Trophoblast cell (in vitro differentiated cells and primary cell): ENCODE data around the gene PLB1.
A peak's percentile ranks its signal among the peaks of the same experiment; 100 is the strongest.
"Not testable (repeated sequence)": the region's sequence is repeated elsewhere in the genome, so short reads cannot be mapped to it uniquely, and the experiment has no call there.

Experiments
- DNase-seq, 2 donors: peaks; one replicate each; pipeline ENCODE4 v3.0.0-alpha.2; 2016
- H2AFZ ChIP-seq: 2 replicates; pipeline ENCODE4 v1.6.1; 2013; ENCODE audit warnings: low read length, moderate library complexity, mild to moderate bottlenecking; ENCODE audit not compliant: insufficient read depth, poor library complexity
- H2AK5ac ChIP-seq: 2 replicates; pipeline ENCODE4 v1.6.1; 2013; ENCODE audit warnings: mild to moderate bottlenecking, low read length
- H2BK120ac ChIP-seq: 2 replicates; pipeline ENCODE4 v1.6.1; 2013; ENCODE audit warnings: low read length, mild to moderate bottlenecking, moderate library complexity; ENCODE audit not compliant: insufficient read depth, poor library complexity
- H2BK12ac ChIP-seq: 2 replicates; pipeline ENCODE4 v1.6.1; 2013; ENCODE audit warnings: mild to moderate bottlenecking, low read length, moderate library complexity
- H2BK5ac ChIP-seq: 2 replicates; pipeline ENCODE4 v1.6.1; 2013; ENCODE audit warnings: low read length, low read depth, moderate library complexity, mild to moderate bottlenecking; ENCODE audit not compliant: poor library complexity
- H3K14ac ChIP-seq: 2 replicates; pipeline ENCODE4 v1.6.1; 2013; ENCODE audit warnings: mild to moderate bottlenecking, low read length
- H3K18ac ChIP-seq: 2 replicates; pipeline ENCODE4 v1.6.1; 2013; ENCODE audit warnings: mild to moderate bottlenecking, low read length
- H3K23ac ChIP-seq: 2 replicates; pipeline ENCODE4 v1.6.1; 2013; ENCODE audit warnings: low read length
- H3K27ac ChIP-seq: 2 replicates; pipeline ENCODE4 v1.5.1; 2013; ENCODE audit warnings: low read depth, mild to moderate bottlenecking, inconsistent platforms, low read length, moderate library complexity
- H3K27me3 ChIP-seq: 2 replicates; pipeline ENCODE4 v1.6.1; 2013; ENCODE audit warnings: inconsistent platforms, mild to moderate bottlenecking, low read length, moderate library complexity; ENCODE audit not compliant: insufficient read depth
- H3K36me3 ChIP-seq, 2 experiments: 1 replicate in 1 of 2; 2 replicates in 1 of 2; pipeline ENCODE4 v1.6.1; 2013; ENCODE audit warnings: low read length in 2 of 2, mild to moderate bottlenecking in 2 of 2, moderate library complexity in 1 of 2; ENCODE audit not compliant: insufficient read depth in 2 of 2, control insufficient read depth in 1 of 2
- H3K4ac ChIP-seq: 2 replicates; pipeline ENCODE4 v1.6.1; 2013; ENCODE audit warnings: low read depth, mild to moderate bottlenecking, low read length, moderate library complexity
- H3K4me1 ChIP-seq, 2 experiments: 1 replicate in 1 of 2; 2 replicates in 1 of 2; pipeline ENCODE4 v1.6.1; 2013; ENCODE audit warnings: low read length in 2 of 2, mild to moderate bottlenecking in 2 of 2, moderate library complexity in 1 of 2; ENCODE audit not compliant: insufficient read depth in 2 of 2, control insufficient read depth in 1 of 2
- H3K4me2 ChIP-seq: 2 replicates; pipeline ENCODE4 v1.6.1; 2013; ENCODE audit warnings: inconsistent platforms, mild to moderate bottlenecking, low read length, moderate library complexity
- H3K4me3 ChIP-seq: 2 replicates; pipeline ENCODE4 v1.5.1; 2013; ENCODE audit warnings: mild to moderate bottlenecking, low read depth, low read length, inconsistent platforms
- H3K79me1 ChIP-seq: one replicate; pipeline ENCODE4 v1.6.1; 2013; ENCODE audit warnings: low read length
- H3K79me2 ChIP-seq: 2 replicates; pipeline ENCODE4 v1.6.1; 2013; ENCODE audit warnings: low read length, mild to moderate bottlenecking; ENCODE audit not compliant: control insufficient read depth, insufficient read depth, poor library complexity
- H3K9ac ChIP-seq: 2 replicates; pipeline ENCODE4 v1.6.1; 2013; ENCODE audit warnings: mild to moderate bottlenecking, low read length
- H3K9me3 ChIP-seq: 2 replicates; pipeline ENCODE4 v1.6.1; 2013; ENCODE audit warnings: low read depth, mild to moderate bottlenecking, control low read depth, inconsistent platforms, low read length; ENCODE audit not compliant: insufficient read depth
- H4K12ac ChIP-seq: 2 replicates; pipeline ENCODE4 v1.6.1; 2013; ENCODE audit warnings: low read depth, mild to moderate bottlenecking, low read length, moderate library complexity
- H4K8ac ChIP-seq: 2 replicates; pipeline ENCODE4 v1.6.1; 2013; ENCODE audit warnings: low read depth, mild to moderate bottlenecking, low read length, moderate library complexity
- H4K91ac ChIP-seq: one replicate; pipeline ENCODE4 v1.6.1; 2013; ENCODE audit warnings: low read depth, mild to moderate bottlenecking, low read length, moderate library complexity
- WGBS: extraction: QIAGEN DNeasy Blood & Tissue Kit; methylation state at CpG from one replicate; pipeline ENCODE4 v1.1.7; 2013; ENCODE audit warnings: missing lambda C conversion rate; ENCODE audit not compliant: insufficient read length, insufficient coverage; ENCODE audit errors: extremely low coverage; 5-methylcytosine and 5-hydroxymethylcytosine counted together

The PLB1 gene

DNA sequence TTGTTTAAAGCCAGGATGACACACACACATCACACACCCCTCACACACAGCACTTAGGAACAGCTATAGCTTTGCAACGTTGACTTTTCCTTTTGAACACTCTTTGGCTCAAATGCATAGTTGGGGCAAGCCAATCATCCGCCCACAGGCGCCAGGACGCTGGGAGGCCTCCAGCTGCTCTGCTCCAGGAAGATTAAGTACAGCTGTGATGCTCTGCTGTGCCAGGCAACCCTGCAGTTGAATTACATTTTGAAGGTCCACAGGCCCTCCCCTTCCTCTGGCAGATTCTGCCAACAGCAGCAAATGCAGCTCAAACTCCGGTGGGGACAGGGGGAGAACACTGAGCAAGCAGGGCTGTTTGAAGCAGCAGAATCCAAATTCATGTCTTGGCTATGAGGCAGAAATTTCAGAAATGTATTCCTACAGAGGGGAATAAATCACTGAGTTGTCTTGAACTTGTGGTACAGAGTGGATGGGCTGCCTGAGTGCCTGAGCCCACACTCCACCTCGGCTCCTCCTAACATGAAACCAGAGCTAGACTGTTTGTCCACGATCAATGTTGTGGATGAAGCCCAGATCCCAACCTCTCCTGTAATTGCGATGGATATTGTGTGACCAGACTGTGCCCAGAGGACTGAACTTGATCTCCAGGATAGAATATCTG is 169.3 kb downstream of the PLB1 start:
- Histone ChIP-seq H3K79me2 (peaks cover 1% of the 10 kb centered on the region), H3K36me3 (no peaks in the 10 kb centered on the region), H2AK5ac (peak overlapping the region; percentile 42), H3K4me2 (no peak overlapping the region), H3K23ac (no peak overlapping the region), H3K79me1 (peaks cover 26% of the 10 kb centered on the region), H3K18ac (peak overlapping the region; percentile 67), H3K9ac (no peak overlapping the region), H4K8ac (peak overlapping the region; percentile 59), H2BK12ac (peak overlapping the region; percentile 75), H3K4ac (peak overlapping the region; percentile 20), H3K4me3 (no peak overlapping the region), H4K91ac (peak overlapping the region; percentile 78), H3K4me1 (peaks cover 17 to 25% of the 10 kb centered on the region in 2 experiments), H4K12ac (no peak overlapping the region), H2BK5ac (peak overlapping the region; percentile 45), H2AFZ (peak overlapping the region; percentile 5), H2BK120ac (peak overlapping the region; percentile 55), H3K9me3 (no peaks in the 10 kb centered on the region), H3K14ac (peak overlapping the region; percentile 55), H3K27ac (peak overlapping the region; percentile 58), H3K27me3 (no peaks in the 10 kb centered on the region)
- DNase-seq = no peak
- WGBS = no CpG with 5 or more reads among the region's 8 CpGs

DNA sequence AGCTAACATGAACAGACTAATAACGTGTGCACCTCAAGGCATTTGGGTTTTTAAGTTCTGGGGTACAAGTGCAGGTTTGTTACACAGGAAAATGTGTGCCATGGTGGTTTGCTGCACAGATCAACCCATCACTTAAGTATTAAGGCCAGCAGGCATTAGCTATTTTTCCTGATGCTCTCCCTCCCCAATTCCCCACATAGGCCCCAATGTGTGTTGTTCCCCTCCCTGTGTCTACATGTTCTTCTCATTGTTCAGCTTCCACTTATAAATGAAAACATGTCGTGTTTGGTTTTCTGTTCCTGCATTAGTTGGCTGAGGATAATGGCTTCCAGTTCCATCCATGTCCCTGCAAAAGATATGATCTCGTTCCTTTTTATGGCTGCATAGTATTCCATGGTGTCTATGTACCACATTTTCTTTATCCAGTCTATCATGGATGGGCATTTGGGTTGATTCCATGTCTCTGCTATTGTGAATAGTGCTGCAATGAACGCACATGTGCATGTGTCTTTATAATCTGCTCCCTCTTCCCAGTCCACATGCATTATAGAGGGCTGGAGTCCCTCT is 170.0 kb downstream of the PLB1 start:
- H2AK5ac ChIP-seq, H2BK5ac ChIP-seq, H3K4ac ChIP-seq, H3K9ac ChIP-seq, H3K79me2 ChIP-seq, H3K18ac ChIP-seq, H4K8ac ChIP-seq, H3K27ac ChIP-seq, H2AFZ ChIP-seq, H2BK12ac ChIP-seq, H2BK120ac ChIP-seq, H4K12ac ChIP-seq, H3K27me3 ChIP-seq, H3K9me3 ChIP-seq, H4K91ac ChIP-seq, DNase-seq, H3K4me3 ChIP-seq, H3K4me2 ChIP-seq, H3K14ac ChIP-seq, H3K36me3 ChIP-seq, H3K23ac ChIP-seq: not testable (repeated sequence)
- WGBS = no CpG with 5 or more reads among the region's 4 CpGs
- Histone ChIP-seq H3K4me1 (peaks cover 17 to 25% of the 10 kb centered on the region in 2 experiments), H3K79me1 (peaks cover 26% of the 10 kb centered on the region)

DNA sequence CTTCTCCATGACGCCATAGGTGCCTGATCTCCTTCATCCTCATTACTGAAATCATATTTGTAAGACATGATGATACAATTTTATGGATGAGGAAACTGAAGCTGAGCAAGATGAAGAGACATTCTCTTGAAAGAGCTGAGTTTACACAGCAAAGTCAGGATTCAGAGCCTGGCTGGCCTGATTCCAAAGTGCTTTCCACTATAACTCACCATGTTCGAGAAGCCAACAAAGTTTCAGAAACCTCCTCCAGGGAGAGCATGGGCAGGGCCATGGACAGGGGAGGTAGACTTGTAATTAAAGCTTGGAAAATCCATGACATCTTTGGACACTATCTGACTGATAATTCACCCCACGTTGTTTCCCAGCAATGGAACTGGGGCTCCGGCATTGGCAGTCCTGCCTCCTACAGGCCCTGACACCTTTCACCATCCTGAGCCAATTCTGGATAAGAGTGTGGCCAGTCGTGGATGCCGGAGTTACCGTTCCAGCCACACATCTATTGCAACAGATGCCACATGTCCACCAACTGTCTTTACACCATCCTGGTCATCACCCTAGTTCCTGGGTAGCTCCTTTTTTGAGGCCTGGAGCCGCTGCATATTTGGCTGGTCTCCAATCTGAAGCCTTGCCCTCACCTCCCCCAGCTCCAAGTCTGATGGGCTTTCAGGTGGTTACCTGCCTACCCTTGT is 170.8 kb downstream of the PLB1 start:
- Histone ChIP-seq H2BK12ac (peak overlapping the region; percentile 24), H4K8ac (no peak overlapping the region), H3K79me1 (peaks cover 25% of the 10 kb centered on the region), H2BK120ac (no peak overlapping the region), H3K4me1 (peaks cover 17 to 25% of the 10 kb centered on the region in 2 experiments), H4K12ac (no peak overlapping the region), H2AK5ac (no peak overlapping the region), H3K9me3 (no peaks in the 10 kb centered on the region), H3K36me3 (no peaks in the 10 kb centered on the region), H3K23ac (no peak overlapping the region), H2BK5ac (no peak overlapping the region), H3K27me3 (no peaks in the 10 kb centered on the region), H3K9ac (no peak overlapping the region), H3K27ac (no peak overlapping the region), H3K4me3 (no peak overlapping the region), H3K79me2 (peaks cover 1% of the 10 kb centered on the region), H2AFZ (no peak overlapping the region), H3K4me2 (no peak overlapping the region), H3K14ac (no peak overlapping the region), H3K4ac (no peak overlapping the region), H3K18ac (no peak overlapping the region), H4K91ac (no peak overlapping the region)
- WGBS = no CpG with 5 or more reads among the region's 8 CpGs
- DNase-seq = no peak

DNA sequence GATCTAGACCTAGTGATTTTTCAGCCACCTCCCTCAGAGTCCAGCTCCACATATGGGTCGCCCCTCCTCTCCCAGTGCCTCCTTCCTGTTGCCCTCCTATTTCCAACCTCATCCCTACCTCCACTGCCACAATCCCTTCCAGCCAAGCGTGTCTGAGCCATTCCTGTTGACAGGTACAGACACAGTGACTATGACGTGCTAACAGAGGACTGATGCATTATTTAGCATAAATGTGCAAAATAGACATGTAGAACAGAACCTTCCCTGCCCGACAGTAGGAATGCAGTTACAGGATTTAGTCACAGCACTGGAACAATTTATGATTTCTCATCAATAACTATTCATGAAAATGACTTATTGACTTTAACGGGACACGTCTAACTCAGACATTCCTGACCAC is 171.4 kb downstream of the PLB1 start:
- Histone ChIP-seq H3K27me3 (no peaks in the 10 kb centered on the region), H3K4me2 (no peak overlapping the region), H3K9ac (no peak overlapping the region), H3K23ac (no peak overlapping the region), H3K4me1 (peaks cover 17 to 24% of the 10 kb centered on the region in 2 experiments), H4K8ac (no peak overlapping the region), H2AFZ (no peak overlapping the region), H4K91ac (no peak overlapping the region), H4K12ac (no peak overlapping the region), H2AK5ac (no peak overlapping the region), H3K79me1 (peaks cover 21% of the 10 kb centered on the region), H3K36me3 (no peaks in the 10 kb centered on the region), H2BK120ac (no peak overlapping the region), H2BK5ac (no peak overlapping the region), H3K14ac (no peak overlapping the region), H3K4ac (no peak overlapping the region), H2BK12ac (peak overlapping the region; percentile 35), H3K27ac (no peak overlapping the region), H3K18ac (no peak overlapping the region), H3K9me3 (no peaks in the 10 kb centered on the region), H3K79me2 (peaks cover 1% of the 10 kb centered on the region), H3K4me3 (no peak overlapping the region)
- DNase-seq = no peak
- WGBS = no CpG with 5 or more reads among the region's 6 CpGs
